Jurkat, Clone E6-1 (cell line): ENCODE measurements around the gene CTDSPL2.

Experiments used
- DNase-seq: peaks from one replicate; pipeline ENCODE4 v3.0.0-alpha.2; 2011; ENCODE audit warnings: low read depth, low spot score
- H3K4me3 ChIP-seq: 2 replicates; pipeline ENCODE4 v1.5.1; 2011; ENCODE audit warnings: mild to moderate bottlenecking, low read length, control low read depth, moderate library complexity

The CTDSPL2 gene

GRCh38 chr15:44570361-44570760 lies 142.9 kb downstream of the CTDSPL2 start:
- no peak for DNase-seq
- no peak overlapping the region for H3K4me3 ChIP-seq

- DNase-seq: no peak
Measured at GRCh38 chr15:44573386-44573785, 146.0 kb downstream of the CTDSPL2 start.

GRCh38 chr15:44574734-44575133 lies 147.3 kb downstream of the CTDSPL2 start:
- no peak for DNase-seq

More at GRCh38 chr15:44573386-44573785, 146.0 kb downstream of the CTDSPL2 start:
- H3K4me3 ChIP-seq: no peak overlapping the region

More at GRCh38 chr15:44574734-44575133, 147.3 kb downstream of the CTDSPL2 start:
- H3K4me3 ChIP-seq: no peak overlapping the region
